ENCODE measurements around the gene MEMO1. TPM values are rescaled to one million over a fixed set of nuclear protein-coding genes. Genes with fewer than 3 reads are reported as not detected.

The MEMO1 gene
- total RNA-seq, 2 donors from 2014 or later = 40.2 to 52.0 TPM

DNA sequence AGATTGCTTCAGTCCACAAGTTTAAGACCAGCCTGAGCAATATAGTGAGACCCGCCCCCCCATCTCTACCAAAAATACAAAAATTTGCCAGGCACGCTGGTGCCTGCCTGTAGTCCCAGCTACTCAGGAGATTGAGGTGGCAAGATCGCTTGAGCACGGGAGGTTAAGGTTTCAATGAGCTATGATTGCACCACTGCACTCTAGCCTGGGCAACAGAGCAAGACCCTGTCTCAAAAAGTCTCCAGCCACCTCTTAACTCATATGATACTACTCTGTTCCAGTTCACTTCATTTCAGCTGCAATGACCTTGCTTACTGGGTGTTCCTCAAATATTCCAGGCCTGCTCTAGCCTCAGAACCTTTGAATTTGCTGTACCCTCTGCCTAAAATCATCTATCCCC lies 11.4 kb downstream of the MEMO1 start:
- peaks cover 3% of the 10 kb centered on the region for H3K36me3 ChIP-seq (ENCODE audit: control insufficient read depth, insufficient read depth, low read length)
- H3K4me3 Mint-ChIP-seq = no peak overlapping the region
- H3K9ac ChIP-seq (ENCODE audit: extremely low read depth, low read length, poor library complexity, severe bottlenecking) = no peak overlapping the region
- H3K4me1 ChIP-seq (ENCODE audit: control insufficient read depth, insufficient read depth, low read length) = no peaks in the 10 kb centered on the region
- TF ChIP-seq, protein P1, sequence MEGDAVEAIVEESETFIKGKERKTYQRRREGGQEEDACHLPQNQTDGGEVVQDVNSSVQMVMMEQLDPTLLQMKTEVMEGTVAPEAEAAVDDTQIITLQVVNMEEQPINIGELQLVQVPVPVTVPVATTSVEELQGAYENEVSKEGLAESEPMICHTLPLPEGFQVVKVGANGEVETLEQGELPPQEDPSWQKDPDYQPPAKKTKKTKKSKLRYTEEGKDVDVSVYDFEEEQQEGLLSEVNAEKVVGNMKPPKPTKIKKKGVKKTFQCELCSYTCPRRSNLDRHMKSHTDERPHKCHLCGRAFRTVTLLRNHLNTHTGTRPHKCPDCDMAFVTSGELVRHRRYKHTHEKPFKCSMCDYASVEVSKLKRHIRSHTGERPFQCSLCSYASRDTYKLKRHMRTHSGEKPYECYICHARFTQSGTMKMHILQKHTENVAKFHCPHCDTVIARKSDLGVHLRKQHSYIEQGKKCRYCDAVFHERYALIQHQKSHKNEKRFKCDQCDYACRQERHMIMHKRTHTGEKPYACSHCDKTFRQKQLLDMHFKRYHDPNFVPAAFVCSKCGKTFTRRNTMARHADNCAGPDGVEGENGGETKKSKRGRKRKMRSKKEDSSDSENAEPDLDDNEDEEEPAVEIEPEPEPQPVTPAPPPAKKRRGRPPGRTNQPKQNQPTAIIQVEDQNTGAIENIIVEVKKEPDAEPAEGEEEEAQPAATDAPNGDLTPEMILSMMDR (conservative IDR thresholded peaks at IDR 0.05) = no peak
- H3K36me3 Mint-ChIP-seq (ENCODE audit: low read depth) = peaks cover 6% of the 10 kb centered on the region
- H3K27me3 Mint-ChIP-seq (ENCODE audit: insufficient read depth) = no peaks in the 10 kb centered on the region
- no peaks in the 10 kb centered on the region for H3K9me3 ChIP-seq (ENCODE audit: control insufficient read depth, low read length)
- no peaks in the 10 kb centered on the region for H3K9me3 Mint-ChIP-seq
- no peaks in the 10 kb centered on the region for H3K27me3 ChIP-seq (ENCODE audit: control insufficient read depth, insufficient read depth, low read length, poor library complexity, severe bottlenecking)
- no peak overlapping the region for H3K4me3 ChIP-seq (ENCODE audit: low read length)
- WGBS, 2 experiments (ENCODE audit: insufficient coverage in 1 of 2, insufficient read length in 1 of 2) = 90 to 93% methylated on average over 3 to 4 of the region's 4 CpGs
- no peak overlapping the region for H3K27ac ChIP-seq (ENCODE audit: low read depth, low read length)
- H3K4me1 Mint-ChIP-seq = peaks cover 8% of the 10 kb centered on the region
- no peak for DNase-seq
- no peak overlapping the region for H3K27ac Mint-ChIP-seq

DNA sequence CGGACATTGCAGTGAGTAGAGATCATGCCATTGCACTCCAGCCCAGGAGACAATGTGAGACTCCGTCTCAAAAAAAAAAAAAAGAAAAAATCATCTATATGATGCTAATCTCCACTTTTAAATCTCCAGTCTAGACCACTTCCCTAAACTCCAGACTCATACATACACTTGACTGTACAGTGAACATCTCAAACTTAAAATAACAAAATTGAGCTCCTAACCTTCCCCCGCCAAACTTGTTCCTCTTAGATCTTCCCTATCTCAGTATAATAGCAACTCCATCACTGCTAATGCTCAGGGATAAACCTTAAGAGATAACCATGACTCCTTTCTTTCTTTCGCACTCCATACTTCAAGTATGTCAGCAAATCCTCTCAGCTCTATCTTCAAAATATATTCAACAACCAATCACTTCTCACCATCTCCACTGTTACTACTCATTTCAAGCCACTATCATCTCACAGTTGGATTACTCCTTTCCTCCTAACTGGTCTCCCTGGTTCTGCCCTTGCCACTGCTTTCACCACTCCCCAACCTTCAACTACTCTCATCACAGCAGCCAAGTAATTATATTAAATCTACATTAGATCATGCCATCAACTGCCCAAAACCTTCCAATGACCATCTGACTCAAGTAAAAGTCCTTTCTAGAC lies 12.0 kb downstream of the MEMO1 start:
- H3K9me3 Mint-ChIP-seq = no peaks in the 10 kb centered on the region
- peaks cover 8% of the 10 kb centered on the region for H3K4me1 Mint-ChIP-seq
- peaks cover 6% of the 10 kb centered on the region for H3K36me3 Mint-ChIP-seq (ENCODE audit: low read depth)
- TF ChIP-seq, protein P1 (conservative IDR thresholded peaks at IDR 0.05) = no peak
- Histone ChIP-seq H3K27ac (ENCODE audit: low read depth, low read length) (no peak overlapping the region), H3K36me3 (ENCODE audit: control insufficient read depth, insufficient read depth, low read length) (peaks cover 3% of the 10 kb centered on the region), H3K4me3 (ENCODE audit: low read length) (no peak overlapping the region), H3K4me1 (ENCODE audit: control insufficient read depth, insufficient read depth, low read length) (no peaks in the 10 kb centered on the region), H3K27me3 (ENCODE audit: control insufficient read depth, insufficient read depth, low read length, poor library complexity, severe bottlenecking) (no peaks in the 10 kb centered on the region), H3K9me3 (ENCODE audit: control insufficient read depth, low read length) (no peaks in the 10 kb centered on the region), H3K9ac (ENCODE audit: extremely low read depth, low read length, poor library complexity, severe bottlenecking) (no peak overlapping the region)
- no peaks in the 10 kb centered on the region for H3K27me3 Mint-ChIP-seq (ENCODE audit: insufficient read depth)
- peak overlapping the region; percentile 1 for H3K27ac Mint-ChIP-seq
- 82 to 92% methylated on average over 4 of the region's 4 CpGs for WGBS, 2 experiments (ENCODE audit: insufficient coverage in 1 of 2, insufficient read length in 1 of 2)
- no peak overlapping the region for H3K4me3 Mint-ChIP-seq
- no peak for DNase-seq

DNA sequence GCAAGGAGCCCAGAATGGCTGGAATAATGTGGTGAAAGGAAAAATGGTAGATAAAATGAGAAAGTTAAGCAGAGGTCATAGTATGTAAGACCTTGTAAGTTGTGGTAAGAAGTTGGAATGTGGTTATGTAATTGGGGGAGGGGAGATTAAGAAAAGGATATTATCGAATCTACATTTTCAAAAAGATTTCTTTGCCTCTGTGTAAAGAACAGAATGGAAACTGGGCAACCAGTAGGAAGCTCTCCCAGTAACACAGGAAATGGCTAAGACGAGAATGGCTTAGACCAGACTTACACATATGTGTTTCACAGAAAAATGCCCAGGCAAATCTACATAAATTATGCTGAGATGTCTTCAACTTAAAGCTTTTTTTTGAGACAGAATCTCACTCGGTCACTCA lies 13.2 kb downstream of the MEMO1 start:
- no peak overlapping the region for H3K4me3 Mint-ChIP-seq
- TF ChIP-seq, protein P1 (conservative IDR thresholded peaks at IDR 0.05) = no peak
- Histone ChIP-seq H3K4me3 (ENCODE audit: low read length) (no peak overlapping the region), H3K36me3 (ENCODE audit: control insufficient read depth, insufficient read depth, low read length) (peaks cover 3% of the 10 kb centered on the region), H3K27me3 (ENCODE audit: control insufficient read depth, insufficient read depth, low read length, poor library complexity, severe bottlenecking) (no peaks in the 10 kb centered on the region), H3K27ac (ENCODE audit: low read depth, low read length) (no peak overlapping the region), H3K4me1 (ENCODE audit: control insufficient read depth, insufficient read depth, low read length) (no peaks in the 10 kb centered on the region), H3K9ac (ENCODE audit: extremely low read depth, low read length, poor library complexity, severe bottlenecking) (no peak overlapping the region), H3K9me3 (ENCODE audit: control insufficient read depth, low read length) (no peaks in the 10 kb centered on the region)
- DNase-seq = no peak
- 93 to 94% methylated on average over 3 of the region's 3 CpGs for WGBS, 2 experiments (ENCODE audit: insufficient coverage in 1 of 2, insufficient read length in 1 of 2)
- H3K36me3 Mint-ChIP-seq (ENCODE audit: low read depth) = peaks cover 6% of the 10 kb centered on the region
- H3K27ac Mint-ChIP-seq = no peak overlapping the region
- H3K4me1 Mint-ChIP-seq = peaks cover 8% of the 10 kb centered on the region
- no peaks in the 10 kb centered on the region for H3K9me3 Mint-ChIP-seq
- H3K27me3 Mint-ChIP-seq (ENCODE audit: insufficient read depth) = no peaks in the 10 kb centered on the region
